Prostate gland (tissue), 2 donors: ENCODE results near the gene NUTM2F.
"Not testable (repeated sequence)": the region's sequence is repeated elsewhere in the genome, so short reads cannot be mapped to it uniquely, and the experiment has no call there.

Experiments
- CTCF ChIP-seq, 4 experiments: fragments of 200-600 bp in 2 of 4; fragments of 450-650 bp in 2 of 4; sonication (generic) in 2 of 4; IDR thresholded peaks; 1 replicate in 3 of 4; 2 replicates in 1 of 4; pipeline ENCODE4 v1.5.1; 2016 to 2019; ENCODE audit warnings: antibody characterized with exemption in 4 of 4, mild to moderate bottlenecking in 2 of 4, moderate library complexity in 2 of 4
- POLR2A ChIP-seq: fragments of 450-650 bp; IDR thresholded peaks from one replicate; pipeline ENCODE4 v1.6.1; 2016; ENCODE audit warnings: antibody characterized with exemption, mild to moderate bottlenecking

DNA sequence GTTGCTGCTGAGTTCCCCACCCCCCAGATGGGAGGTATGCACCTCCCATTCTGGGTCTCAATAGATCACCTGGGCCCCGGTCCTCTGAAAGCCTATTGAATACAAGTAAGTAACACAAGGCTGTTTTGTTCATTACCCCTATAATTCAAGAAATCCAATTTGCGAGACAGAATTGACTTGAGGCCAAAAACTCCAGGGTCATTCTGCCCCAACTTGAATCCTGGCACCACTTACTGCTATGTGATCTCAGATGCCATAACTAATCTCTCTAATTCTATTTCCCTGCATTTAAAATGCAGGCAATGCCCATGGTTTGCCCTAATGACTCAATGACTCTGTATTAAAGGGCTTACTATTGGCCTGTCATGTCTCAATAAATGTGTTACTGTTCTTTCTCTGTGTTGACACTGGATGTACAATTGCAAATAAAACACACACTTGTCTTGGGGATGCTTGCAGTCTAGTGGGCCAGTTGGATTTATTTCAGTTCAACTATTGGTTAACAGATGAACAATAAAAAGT is 35.7 kb upstream of the NUTM2F start:
- TF ChIP-seq CTCF (IDR thresholded peaks at IDR 0.05); POLR2A: not testable (repeated sequence)
